ENCODE measurements around the gene RAD23A. TPM values are rescaled to one million over a fixed set of nuclear protein-coding genes. Genes with fewer than 3 reads are reported as not detected.

The RAD23A gene
- total RNA-seq, 1 donor from 2014 or later = 37.7 TPM

GRCh38 chr19:12983542-12984142 lies 38.0 kb downstream of the RAD23A start:
- no peak overlapping the region for H3K9ac ChIP-seq

GRCh38 chr19:12984143-12984627 lies 38.5 kb downstream of the RAD23A start:
- H3K9me3 Mint-ChIP-seq = peaks cover 2% of the 10 kb centered on the region
- peaks cover 6% of the 10 kb centered on the region for H3F3A ChIP-seq (ENCODE audit: low read depth)

More at GRCh38 chr19:12983542-12984142, 38.0 kb downstream of the RAD23A start:
- peak; percentile 91 for DNase-seq (ENCODE audit: low spot score)
- Histone ChIP-seq H3K27me3 (peaks cover 100% of the 10 kb centered on the region), H3K79me2 (ENCODE audit: low read depth) (no peaks in the 10 kb centered on the region), H3K36me3 (no peaks in the 10 kb centered on the region), H3K9me3 (ENCODE audit: low read depth) (no peaks in the 10 kb centered on the region), H3K27ac (no peak overlapping the region), H3F3A (ENCODE audit: low read depth) (peaks cover 6% of the 10 kb centered on the region), H4K20me1 (ENCODE audit: low read depth) (peaks cover 5% of the 10 kb centered on the region), H3K4me1 (no peaks in the 10 kb centered on the region), H2AFZ (replicated peaks) (peak overlapping the region; percentile 80), H3K4me3 (peak overlapping the region; percentile 36), H3K4me2 (peak overlapping the region; percentile 76)
- Mint-ChIP-seq H3K27me3 (ENCODE audit: insufficient read depth, low read depth) (peaks cover 21% of the 10 kb centered on the region), H3K27ac (no peak overlapping the region), H3K4me3 (no peak overlapping the region), H3K36me3 (no peaks in the 10 kb centered on the region), H3K4me1 (peaks cover 13% of the 10 kb centered on the region), H3K9me3 (peaks cover 2% of the 10 kb centered on the region)
- TF ChIP-seq EZH2 (IDR thresholded peaks at IDR 0.05) (peak; percentile 38), EZH2phosphoT487 (IDR thresholded peaks at IDR 0.05) (no peak)
- TF ChIP-seq, protein P1, sequence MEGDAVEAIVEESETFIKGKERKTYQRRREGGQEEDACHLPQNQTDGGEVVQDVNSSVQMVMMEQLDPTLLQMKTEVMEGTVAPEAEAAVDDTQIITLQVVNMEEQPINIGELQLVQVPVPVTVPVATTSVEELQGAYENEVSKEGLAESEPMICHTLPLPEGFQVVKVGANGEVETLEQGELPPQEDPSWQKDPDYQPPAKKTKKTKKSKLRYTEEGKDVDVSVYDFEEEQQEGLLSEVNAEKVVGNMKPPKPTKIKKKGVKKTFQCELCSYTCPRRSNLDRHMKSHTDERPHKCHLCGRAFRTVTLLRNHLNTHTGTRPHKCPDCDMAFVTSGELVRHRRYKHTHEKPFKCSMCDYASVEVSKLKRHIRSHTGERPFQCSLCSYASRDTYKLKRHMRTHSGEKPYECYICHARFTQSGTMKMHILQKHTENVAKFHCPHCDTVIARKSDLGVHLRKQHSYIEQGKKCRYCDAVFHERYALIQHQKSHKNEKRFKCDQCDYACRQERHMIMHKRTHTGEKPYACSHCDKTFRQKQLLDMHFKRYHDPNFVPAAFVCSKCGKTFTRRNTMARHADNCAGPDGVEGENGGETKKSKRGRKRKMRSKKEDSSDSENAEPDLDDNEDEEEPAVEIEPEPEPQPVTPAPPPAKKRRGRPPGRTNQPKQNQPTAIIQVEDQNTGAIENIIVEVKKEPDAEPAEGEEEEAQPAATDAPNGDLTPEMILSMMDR (IDR thresholded peaks at IDR 0.05) = peak; percentile 87

GRCh38 chr19:12984683-12985048 lies 39.0 kb downstream of the RAD23A start:
- peak overlapping the region; percentile 72 for H3K4me3 Mint-ChIP-seq
- no peak for TF ChIP-seq EZH2 (IDR thresholded peaks at IDR 0.05)
- H3K27ac ChIP-seq = no peak overlapping the region

More at GRCh38 chr19:12984143-12984627, 38.5 kb downstream of the RAD23A start:
- no peak overlapping the region for H3K4me2 ChIP-seq
- TF ChIP-seq EZH2phosphoT487 (IDR thresholded peaks at IDR 0.05) (no peak), EZH2 (IDR thresholded peaks at IDR 0.05) (no peak)
- TF ChIP-seq, protein P1 (IDR thresholded peaks at IDR 0.05) = no peak
- no peak overlapping the region for H3K27ac Mint-ChIP-seq
- H3K79me2 ChIP-seq (ENCODE audit: low read depth) = no peaks in the 10 kb centered on the region
- no peaks in the 10 kb centered on the region for H3K36me3 Mint-ChIP-seq
- H2AFZ ChIP-seq (replicated peaks) = no peak overlapping the region
- H3K4me1 Mint-ChIP-seq = peaks cover 13% of the 10 kb centered on the region
- H3K27me3 Mint-ChIP-seq (ENCODE audit: insufficient read depth, low read depth) = peaks cover 17% of the 10 kb centered on the region
- no peak overlapping the region for H3K4me3 Mint-ChIP-seq
- peaks cover 5% of the 10 kb centered on the region for H4K20me1 ChIP-seq (ENCODE audit: low read depth)
- H3K9ac ChIP-seq = no peak overlapping the region
- no peaks in the 10 kb centered on the region for H3K36me3 ChIP-seq
- peaks cover 100% of the 10 kb centered on the region for H3K27me3 ChIP-seq
- no peaks in the 10 kb centered on the region for H3K9me3 ChIP-seq (ENCODE audit: low read depth)
- no peaks in the 10 kb centered on the region for H3K4me1 ChIP-seq
- H3K4me3 ChIP-seq = no peak overlapping the region
- DNase-seq (ENCODE audit: low spot score) = no peak
- no peak overlapping the region for H3K27ac ChIP-seq

More at GRCh38 chr19:12984683-12985048, 39.0 kb downstream of the RAD23A start:
- Mint-ChIP-seq H3K27ac (no peak overlapping the region), H3K9me3 (peaks cover 2% of the 10 kb centered on the region), H3K27me3 (ENCODE audit: insufficient read depth, low read depth) (peaks cover 16% of the 10 kb centered on the region), H3K36me3 (no peaks in the 10 kb centered on the region), H3K4me1 (peaks cover 13% of the 10 kb centered on the region)
- H3K9ac ChIP-seq = no peak overlapping the region
- H4K20me1 ChIP-seq (ENCODE audit: low read depth) = peaks cover 5% of the 10 kb centered on the region
- no peak overlapping the region for H3K4me3 ChIP-seq
- no peak overlapping the region for H3K4me2 ChIP-seq
- peaks cover 6% of the 10 kb centered on the region for H3F3A ChIP-seq (ENCODE audit: low read depth)
- H3K27me3 ChIP-seq = peaks cover 100% of the 10 kb centered on the region
- no peak for DNase-seq (ENCODE audit: low spot score)
- no peak overlapping the region for H2AFZ ChIP-seq (replicated peaks)
- H3K36me3 ChIP-seq = no peaks in the 10 kb centered on the region
- H3K4me1 ChIP-seq = no peaks in the 10 kb centered on the region
- H3K79me2 ChIP-seq (ENCODE audit: low read depth) = no peaks in the 10 kb centered on the region
- no peaks in the 10 kb centered on the region for H3K9me3 ChIP-seq (ENCODE audit: low read depth)

Measured in neural progenitor cell (in vitro differentiated cells).